NCI-H187 (cell line): Measurements from ENCODE around the gene MSLN.

Experiments
- DNase-seq, 2 experiments: peaks; one replicate each; lab custom pipeline; 2025; lab: John Stamatoyannopoulos, UW

The MSLN gene

GRCh38 chr16:793414-793813, 32.9 kb downstream of the MSLN start:
- no peak for DNase-seq

- no peak for DNase-seq
Measured at GRCh38 chr16:794091-794822, 33.7 kb downstream of the MSLN start.

GRCh38 chr16:794853-795466, 34.4 kb downstream of the MSLN start:
- no peak for DNase-seq

GRCh38 chr16:795580-796229, 35.2 kb downstream of the MSLN start:
- DNase-seq: no peak

- DNase-seq: no peak
Measured at GRCh38 chr16:796296-797119, 36.0 kb downstream of the MSLN start.

- DNase-seq: no peak
Measured at GRCh38 chr16:797120-797420, 36.5 kb downstream of the MSLN start.

DNA sequence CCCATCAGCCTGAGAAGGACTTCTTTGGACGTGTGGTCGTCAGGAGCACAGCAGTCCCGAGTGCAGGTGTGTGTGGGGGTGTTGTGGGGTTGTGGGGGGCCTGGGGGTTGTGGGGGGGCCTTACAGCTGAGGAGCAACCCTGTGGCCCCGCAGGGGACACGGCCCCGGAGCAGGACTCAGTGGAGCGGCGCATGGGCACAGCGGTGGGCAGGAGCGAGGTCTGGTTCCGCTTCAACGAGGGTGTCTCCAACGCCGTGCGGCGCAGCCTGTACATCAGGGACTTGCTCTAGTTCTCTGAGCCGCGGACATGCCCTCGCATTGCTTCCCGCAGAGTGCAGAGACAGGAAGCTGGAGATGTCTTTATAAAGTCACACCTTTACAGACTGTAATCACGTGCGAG, 37.2 kb downstream of the MSLN start:
- DNase-seq: no peak

DNA sequence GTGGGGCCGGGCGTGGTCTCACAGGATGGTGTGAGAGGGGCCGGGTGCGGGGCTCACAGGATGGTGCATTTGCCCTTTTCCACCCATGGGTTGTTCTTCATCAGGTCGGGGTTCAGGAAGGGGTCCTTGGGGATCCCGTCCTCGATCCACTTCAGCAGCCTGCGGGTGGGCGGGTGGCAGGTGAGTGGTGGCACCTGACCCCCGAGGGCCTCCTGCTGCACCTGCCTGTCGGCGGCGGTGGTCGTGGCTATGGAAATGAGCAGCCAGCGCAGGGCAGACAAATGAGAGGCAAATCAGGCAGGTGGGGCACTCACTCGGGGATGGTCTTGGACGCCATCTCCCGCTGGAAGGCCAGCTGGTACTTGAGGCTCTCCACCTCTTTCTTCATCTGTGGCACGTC, 38.1 kb downstream of the MSLN start:
- no peak for DNase-seq

DNA sequence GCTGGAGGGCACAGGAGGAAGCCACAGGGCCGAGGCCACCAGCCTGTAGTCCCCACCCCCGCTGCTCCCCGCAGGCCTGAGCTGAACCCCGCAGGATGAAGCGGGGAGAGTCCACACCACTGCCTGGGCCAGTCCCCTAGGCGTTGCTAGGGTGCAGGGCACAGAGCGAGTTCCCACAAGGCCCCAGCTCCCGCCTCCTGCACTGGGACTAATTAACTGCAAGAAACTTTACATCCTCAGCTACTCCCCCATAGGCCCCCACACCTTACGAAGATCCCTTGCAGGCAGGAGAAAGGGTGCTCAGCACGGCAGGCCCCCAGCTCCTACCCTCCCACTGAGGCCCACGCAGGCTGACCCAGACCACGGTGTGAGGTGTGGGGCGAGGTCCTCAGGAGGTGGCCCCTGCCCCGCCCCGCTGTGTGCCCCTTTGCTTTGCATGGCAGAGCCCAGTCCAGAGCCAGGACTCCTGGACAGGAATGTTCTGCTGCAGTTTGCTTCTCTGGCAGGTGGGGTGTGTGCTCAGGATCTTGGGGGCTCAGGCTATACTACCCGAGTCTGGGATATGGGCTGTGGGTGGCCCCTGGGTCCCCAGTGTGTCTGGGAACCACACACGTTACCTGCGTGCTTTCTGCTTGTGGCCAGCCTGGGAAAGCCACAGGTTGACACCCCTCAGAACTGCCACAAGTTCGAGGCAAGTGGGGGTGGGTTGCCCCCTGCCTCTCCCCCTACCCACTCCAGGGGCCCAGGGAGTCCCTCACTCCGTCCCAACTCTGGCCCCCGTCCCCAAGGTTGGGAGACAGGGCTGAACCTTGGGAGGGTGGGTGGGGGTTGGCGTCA, 38.8 kb downstream of the MSLN start:
- no peak for DNase-seq

GRCh38 chr16:799948-800833, 39.7 kb downstream of the MSLN start, which contains the start of gene GNG13:
Gene GNG13 (minus strand): TSS chr16:800734. CDS start chr16:799077, 1,657 bp downstream.
- DNase-seq: no peak

GRCh38 chr16:800834-801511, 40.4 kb downstream of the MSLN start:
- no peak for DNase-seq

DNA sequence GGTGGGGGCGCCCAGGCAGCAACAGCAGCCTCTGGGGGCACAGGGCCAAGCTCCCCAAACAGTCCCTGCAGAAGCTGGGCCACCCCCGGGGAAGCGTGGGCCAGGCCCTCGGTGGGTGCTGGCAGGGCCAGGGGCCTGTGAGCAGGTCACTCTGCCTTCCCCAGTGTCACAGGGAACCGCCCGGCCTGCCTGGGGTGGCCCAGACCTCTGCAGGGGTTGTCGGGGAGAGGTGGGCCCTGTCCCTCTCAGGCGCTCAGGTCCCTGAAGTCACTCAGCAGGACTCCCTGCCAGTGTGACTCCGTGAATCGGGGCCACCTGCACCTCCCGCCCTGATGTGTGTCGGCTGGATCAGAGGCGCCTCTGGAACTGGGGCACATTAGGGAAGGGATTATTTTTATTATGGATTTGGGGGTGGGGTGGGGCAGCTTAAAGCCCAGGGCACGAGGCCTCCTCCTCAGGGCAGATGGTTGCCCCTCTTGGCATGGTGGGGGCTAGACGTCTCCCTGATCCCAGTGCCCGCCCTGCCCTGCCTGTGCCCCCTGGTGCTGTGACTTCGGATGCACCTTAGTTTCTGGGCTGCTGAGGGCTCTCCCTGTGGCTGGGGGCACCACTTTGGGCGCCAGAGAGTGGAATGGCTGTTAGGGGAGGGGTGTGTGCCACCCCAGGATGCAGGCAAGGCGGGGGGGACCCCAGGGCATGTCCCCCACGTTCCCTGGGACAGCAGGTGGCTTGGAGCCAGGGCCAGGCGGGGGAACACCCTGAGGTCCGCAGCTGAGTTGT, 41.2 kb downstream of the MSLN start:
- DNase-seq: no peak

- no peak for DNase-seq
Measured at GRCh38 chr16:802461-802860, 41.9 kb downstream of the MSLN start.

DNA sequence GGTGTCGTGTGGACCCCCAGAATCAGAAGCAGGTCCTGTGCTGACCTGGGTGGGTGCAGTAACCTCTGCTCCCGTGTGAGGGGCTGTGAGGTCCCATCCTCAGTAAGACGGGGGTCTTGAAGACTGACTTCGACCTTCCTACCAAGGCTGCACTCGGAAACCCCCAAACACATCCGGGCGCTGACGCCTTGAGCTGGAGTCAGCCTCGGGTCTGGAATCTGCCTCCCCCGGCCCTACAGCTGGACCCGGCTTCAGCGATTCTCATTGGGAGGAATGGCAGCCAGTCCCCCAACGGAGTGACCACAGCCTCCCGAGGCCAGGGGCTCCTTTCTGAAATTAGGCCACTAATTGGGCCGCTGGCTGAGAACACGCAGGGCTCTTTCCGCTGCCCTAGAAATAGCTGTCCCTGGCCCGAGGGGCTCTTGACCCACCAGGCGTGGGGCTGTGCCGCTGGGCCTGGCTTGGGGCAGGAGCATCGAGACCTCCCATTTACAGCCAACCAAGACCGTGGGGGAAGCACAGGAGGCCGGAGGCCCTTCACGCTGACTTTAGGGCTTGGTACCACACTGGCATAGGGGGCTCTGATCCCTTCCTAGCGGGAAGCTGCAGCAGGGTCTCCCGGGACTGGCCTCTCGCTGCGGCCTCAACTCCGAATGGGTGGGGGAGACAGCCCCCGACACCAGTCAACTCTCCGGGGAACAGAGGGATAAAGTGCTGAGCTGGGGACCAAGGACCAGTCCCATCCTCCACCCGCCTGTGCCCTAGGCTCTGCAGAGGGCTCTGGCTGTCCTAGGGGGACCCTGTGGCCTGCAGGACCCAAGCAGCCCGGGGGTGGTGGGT, 42.6 kb downstream of the MSLN start:
- no peak for DNase-seq

DNA sequence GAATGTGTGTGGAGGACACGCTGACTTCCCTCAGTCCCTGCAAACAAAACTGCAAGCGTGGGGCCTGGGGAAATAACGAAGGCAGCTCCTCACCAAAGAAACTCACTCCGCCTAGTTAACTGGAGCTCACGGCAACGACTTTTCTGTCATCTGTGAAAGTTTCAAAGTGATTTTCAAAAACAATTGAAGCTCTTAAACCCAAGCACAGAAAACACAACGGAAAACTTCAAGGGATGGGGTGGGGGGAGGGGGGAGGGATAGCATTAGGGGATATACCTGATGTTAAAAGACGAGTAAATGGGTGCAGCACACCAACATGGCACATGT, 43.2 kb downstream of the MSLN start:
- no peak for DNase-seq

GRCh38 chr16:804193-805048, 43.9 kb downstream of the MSLN start:
- DNase-seq: no peak

- no peak for DNase-seq
Measured at GRCh38 chr16:805474-805873, 44.9 kb downstream of the MSLN start.
